ENCODE measurements around the gene PPFIBP2. TPM values are rescaled to one million over a fixed set of nuclear protein-coding genes. Genes with fewer than 3 reads are reported as not detected.

PPFIBP2 gene
- total and polyA plus RNA-seq, 2 of the 13 experiments (the other 11 are each of a cell fraction or from before 2014, with no cell fraction given) = 15.0 to 52.5 TPM

- ChIA-PET POLR2A (no interaction called here), CTCF (ENCODE audit: low intra/inter-chr PET ratio, low total read pairs) (no interaction called here)
- intact Hi-C loops (cut with micrococcal nuclease; ENCODE audit: unreplicated experiment) (no loop called here), in situ Hi-C loops (cut with HindIII; ENCODE audit: extremely low pct_ligation_motif_present, low pct_unique_long_range_greater_than_20kb) (no loop called here)
- H3K4me1 ChIP-seq (ENCODE audit: insufficient read depth, low read length) = peaks cover 18% of the 10 kb centered on the region
- H3K36me3 ChIP-seq (replicated peaks in 1 of 2; ENCODE audit: control insufficient read depth in 1 of 2, insufficient read depth in 2 of 2, low read length in 2 of 2) = peaks cover 0 to 3% of the 10 kb centered on the region in 2 experiments; a peak in 1 of 5 replicates
- no peaks in the 10 kb centered on the region for H3K79me2 ChIP-seq (ENCODE audit: insufficient read depth, low read length)
- ATAC-seq = no peak
- no peak overlapping the region for H3K27ac ChIP-seq (ENCODE audit: extremely low read length, insufficient read depth, low read length)
- no peaks in the 10 kb centered on the region for H3K27me3 ChIP-seq (ENCODE audit: control insufficient read depth in 1 of 2, insufficient read depth in 2 of 2, low read length in 2 of 2)
- FAIRE-seq = no peak
- H3K4me2 ChIP-seq (ENCODE audit: low read depth, low read length) = no peak overlapping the region
- no peak for DNase-seq (ENCODE audit: low spot score)
- no peaks in the 10 kb centered on the region for H4K20me1 ChIP-seq (ENCODE audit: insufficient read depth, low read length)
- TF ChIP-seq ZNF44 (CRISPR knock-in tag; IDR thresholded peaks at IDR 0.05) = no peak
- no peak for TF ChIP-seq GPBP1L1 (CRISPR knock-in tag; IDR thresholded peaks at IDR 0.05)
- no peak for TF ChIP-seq CHCHD3 (CRISPR knock-in tag; IDR thresholded peaks at IDR 0.05)
- TF ChIP-seq RORA (CRISPR knock-in tag; IDR thresholded peaks at IDR 0.05) = no peak
- TF ChIP-seq ZMAT5 (CRISPR knock-in tag; IDR thresholded peaks at IDR 0.05; ENCODE audit: borderline replicate concordance, low read depth) = no peak
- BruUV-seq (replicated peaks) = no TSS peak
- H3K9me3 ChIP-seq (ENCODE audit: low read length) = no peaks in the 10 kb centered on the region
- WGBS (ENCODE audit: low lambda C conversion rate) = 100% methylated on average over 1 of the region's 1 CpG
- no peak overlapping the region for H3K4me3 ChIP-seq (replicated peaks in 1 of 3; ENCODE audit: insufficient read depth in 1 of 3, low read depth in 2 of 3, low read length in 3 of 3)
- no peak overlapping the region for H3K9ac ChIP-seq (ENCODE audit: insufficient read depth, low read depth, low read length)
- H2AFZ ChIP-seq (ENCODE audit: low read length) = no peak overlapping the region
Observed at GRCh38 chr11:7567311-7567710, 53.5 kb downstream of the PPFIBP2 start.

GRCh38 chr11:7569044-7569443 is 55.2 kb downstream of the PPFIBP2 start:
- Histone ChIP-seq H3K4me2 (ENCODE audit: low read depth, low read length) (no peak overlapping the region), H3K4me1 (ENCODE audit: insufficient read depth, low read length) (peaks cover 35% of the 10 kb centered on the region), H3K9me3 (ENCODE audit: low read length) (no peaks in the 10 kb centered on the region), H3K4me3 (replicated peaks in 1 of 3; ENCODE audit: insufficient read depth in 1 of 3, low read depth in 2 of 3, low read length in 3 of 3) (no peak overlapping the region), H3K27ac (ENCODE audit: extremely low read length, insufficient read depth, low read length) (no peak overlapping the region), H3K27me3 (ENCODE audit: control insufficient read depth in 1 of 2, insufficient read depth in 2 of 2, low read length in 2 of 2) (no peaks in the 10 kb centered on the region), H3K36me3 (replicated peaks in 1 of 2; ENCODE audit: control insufficient read depth in 1 of 2, insufficient read depth in 2 of 2, low read length in 2 of 2) (peaks cover 0 to 3% of the 10 kb centered on the region in 2 experiments; a peak in 1 of 5 replicates), H2AFZ (ENCODE audit: low read length) (no peak overlapping the region), H3K79me2 (ENCODE audit: insufficient read depth, low read length) (no peaks in the 10 kb centered on the region), H3K9ac (ENCODE audit: insufficient read depth, low read depth, low read length) (no peak overlapping the region), H4K20me1 (ENCODE audit: insufficient read depth, low read length) (no peaks in the 10 kb centered on the region)
- intact Hi-C loops (cut with micrococcal nuclease; ENCODE audit: unreplicated experiment) = no loop called here
- in situ Hi-C loops (cut with HindIII; ENCODE audit: extremely low pct_ligation_motif_present, low pct_unique_long_range_greater_than_20kb) = no loop called here
- 71% methylated on average over 1 of the region's 1 CpG for WGBS (ENCODE audit: low lambda C conversion rate)
- no peak for FAIRE-seq
- CTCF ChIA-PET (ENCODE audit: low intra/inter-chr PET ratio, low total read pairs) = no interaction called here
- ATAC-seq = no peak
- no TSS peak for BruUV-seq (replicated peaks)
- POLR2A ChIA-PET = no interaction called here
- DNase-seq (ENCODE audit: low spot score) = no peak
- TF ChIP-seq ZFP37 (CRISPR knock-in tag; IDR thresholded peaks at IDR 0.05; ENCODE audit: borderline replicate concordance) = no peak
- no peak for TF ChIP-seq ZNF383 (CRISPR knock-in tag; IDR thresholded peaks at IDR 0.05; ENCODE audit: borderline replicate concordance)
- no peak for TF ChIP-seq ZNF570 (CRISPR knock-in tag; IDR thresholded peaks at IDR 0.05; ENCODE audit: borderline replicate concordance)
- no peak for TF ChIP-seq ZNF18 (CRISPR knock-in tag; IDR thresholded peaks at IDR 0.05; ENCODE audit: insufficient replicate concordance)
- no peak for TF ChIP-seq KDM5A (IDR thresholded peaks at IDR 0.05; ENCODE audit: borderline replicate concordance, low read length)
- no peak for TF ChIP-seq ZNF644 (CRISPR knock-in tag; IDR thresholded peaks at IDR 0.05; ENCODE audit: low read depth)
- TF ChIP-seq U2AF1 (optimal IDR thresholded peaks at IDR 0.05; ENCODE audit: low read depth, low read length) = no peak
- TF ChIP-seq ZNF281 (CRISPR knock-in tag; IDR thresholded peaks at IDR 0.05; ENCODE audit: borderline replicate concordance) = no peak
